Activated naive CD4-positive, alpha-beta T cell treated with anti-CD3 and anti-CD28 coated beads for 36 hours (primary cell): ENCODE measurements around the gene UGT1A7. TPM values are rescaled to one million over a fixed set of nuclear protein-coding genes. Genes with fewer than 3 reads are reported as not detected.

Experiments
- CTCF ChIA-PET: fragments of 350-600 bp; sonication (Branson Sonifier 250); formaldehyde crosslinking; loops from one replicate; lab custom pipeline; 2021; ENCODE audit warnings: antibody characterized with exemption; lab: Charles Lee
- DNase-seq: peaks from one replicate; pipeline ENCODE4 v3.0.0-alpha.2; 2020
- H3K27ac Mint-ChIP-seq: one replicate; pipeline ENCODE4 v1.8.0; 2021; ENCODE audit warnings: mild to moderate bottlenecking, mixed read lengths
- H3K27me3 Mint-ChIP-seq: one replicate; pipeline ENCODE4 v1.8.0; 2021; ENCODE audit warnings: low read depth, mixed read lengths
- H3K36me3 Mint-ChIP-seq: one replicate; pipeline ENCODE4 v1.8.0; 2021; ENCODE audit warnings: low read depth, mixed read lengths
- H3K4me1 Mint-ChIP-seq: one replicate; pipeline ENCODE4 v1.8.0; 2021; ENCODE audit warnings: low read depth, mixed read lengths
- H3K4me3 Mint-ChIP-seq: one replicate; pipeline ENCODE4 v1.8.0; 2021; ENCODE audit warnings: mild to moderate bottlenecking, moderate library complexity, mixed read lengths
- H3K9me3 Mint-ChIP-seq: one replicate; pipeline ENCODE4 v1.8.0; 2021; ENCODE audit warnings: mixed read lengths
- intact Hi-C: fragments of 100-400 bp; cut with micrococcal nuclease; formaldehyde crosslinking; loops from one replicate; pipeline ENCODE4 v1.15.1; 2023
- total RNA-seq, 2 experiments: library from RNA; stranded (reverse); gene quantifications; one replicate each; pipeline ENCODE4 v1.2.3, GENCODE V29; 2021

Gene UGT1A7
- total RNA-seq, 2 experiments from 2014 or later: not detected

GRCh38 chr2:233663911-233664310, 17.8 kb upstream of the UGT1A7 start:
- H3K27ac Mint-ChIP-seq: no peak overlapping the region
- no peaks in the 10 kb centered on the region for H3K36me3 Mint-ChIP-seq
- H3K9me3 Mint-ChIP-seq: peaks cover 4% of the 10 kb centered on the region
- peaks cover 31% of the 10 kb centered on the region for H3K27me3 Mint-ChIP-seq
- DNase-seq: no peak
- CTCF ChIA-PET: no interaction called here
- no peak overlapping the region for H3K4me3 Mint-ChIP-seq
- intact Hi-C loops: no loop called here
- H3K4me1 Mint-ChIP-seq: no peaks in the 10 kb centered on the region

- intact Hi-C loops: no loop called here
- H3K4me1 Mint-ChIP-seq: no peaks in the 10 kb centered on the region
- peaks cover 26% of the 10 kb centered on the region for H3K27me3 Mint-ChIP-seq
- CTCF ChIA-PET: no interaction called here
- DNase-seq: no peak
- H3K36me3 Mint-ChIP-seq: no peaks in the 10 kb centered on the region
- no peak overlapping the region for H3K27ac Mint-ChIP-seq
- peaks cover 4% of the 10 kb centered on the region for H3K9me3 Mint-ChIP-seq
- no peak overlapping the region for H3K4me3 Mint-ChIP-seq
These were observed 13.0 kb upstream of the UGT1A7 start for GRCh38 chr2:233668605-233669260.

- intact Hi-C loops: no loop called here
- CTCF ChIA-PET: no interaction called here
- peaks cover 21% of the 10 kb centered on the region for H3K27me3 Mint-ChIP-seq
- no peak within 1 kb of the TSS for H3K4me3 Mint-ChIP-seq
- H3K36me3 Mint-ChIP-seq: no peaks in the 10 kb centered on the region
- no peak for DNase-seq
- H3K4me1 Mint-ChIP-seq: no peaks in the 10 kb centered on the region
- peaks cover 4% of the 10 kb centered on the region for H3K9me3 Mint-ChIP-seq
- no peak within 1 kb of the TSS for H3K27ac Mint-ChIP-seq
These were observed 10.2 kb upstream of the UGT1A7 start, which contains the start of gene UGT1A9 for GRCh38 chr2:233671290-233672161. Gene UGT1A9, plus strand, starts transcription at chr2:233671898. Its CDS starts 37 bp downstream, at chr2:233671935.

GRCh38 chr2:233672886-233673285, 8.8 kb upstream of the UGT1A7 start:
- intact Hi-C loops: no loop called here
- Mint-ChIP-seq H3K9me3 (peaks cover 4% of the 10 kb centered on the region), H3K27ac (no peak overlapping the region), H3K36me3 (no peaks in the 10 kb centered on the region), H3K4me1 (no peaks in the 10 kb centered on the region), H3K4me3 (no peak overlapping the region), H3K27me3 (peaks cover 21% of the 10 kb centered on the region)
- CTCF ChIA-PET: no interaction called here
- DNase-seq: no peak

- Mint-ChIP-seq H3K4me3 (no peak overlapping the region), H3K27me3 (peaks cover 13% of the 10 kb centered on the region), H3K27ac (no peak overlapping the region), H3K4me1 (no peaks in the 10 kb centered on the region), H3K36me3 (no peaks in the 10 kb centered on the region), H3K9me3 (no peaks in the 10 kb centered on the region)
- CTCF ChIA-PET: no interaction called here
- no peak for DNase-seq
- intact Hi-C loops: no loop called here
These were observed 7.8 kb upstream of the UGT1A7 start for GRCh38 chr2:233673896-233674295.

- DNase-seq: no peak
- Mint-ChIP-seq H3K4me1 (no peaks in the 10 kb centered on the region), H3K27me3 (peaks cover 13% of the 10 kb centered on the region), H3K27ac (no peak overlapping the region), H3K36me3 (no peaks in the 10 kb centered on the region), H3K9me3 (no peaks in the 10 kb centered on the region), H3K4me3 (no peak overlapping the region)
- CTCF ChIA-PET: no interaction called here
- intact Hi-C loops: no loop called here
These were observed 7.4 kb upstream of the UGT1A7 start for GRCh38 chr2:233674314-233674713.

GRCh38 chr2:233674995-233675394, 6.7 kb upstream of the UGT1A7 start:
- DNase-seq: no peak
- Mint-ChIP-seq H3K27ac (no peak overlapping the region), H3K4me3 (no peak overlapping the region), H3K36me3 (no peaks in the 10 kb centered on the region), H3K9me3 (no peaks in the 10 kb centered on the region), H3K4me1 (no peaks in the 10 kb centered on the region), H3K27me3 (peaks cover 11% of the 10 kb centered on the region)
- intact Hi-C loops: no loop called here
- CTCF ChIA-PET: no interaction called here

- intact Hi-C loops: no loop called here
- Mint-ChIP-seq H3K4me1 (no peaks in the 10 kb centered on the region), H3K9me3 (no peaks in the 10 kb centered on the region), H3K36me3 (no peaks in the 10 kb centered on the region), H3K27ac (no peak overlapping the region), H3K4me3 (no peak overlapping the region), H3K27me3 (peaks cover 2% of the 10 kb centered on the region)
- CTCF ChIA-PET: no interaction called here
- no peak for DNase-seq
These were observed 5.7 kb upstream of the UGT1A7 start for GRCh38 chr2:233676046-233676445.

GRCh38 chr2:233679196-233679595, 2.5 kb upstream of the UGT1A7 start:
- intact Hi-C loops: no loop called here
- Mint-ChIP-seq H3K27ac (no peak overlapping the region), H3K4me3 (no peak overlapping the region), H3K4me1 (no peaks in the 10 kb centered on the region), H3K27me3 (no peaks in the 10 kb centered on the region), H3K9me3 (no peaks in the 10 kb centered on the region), H3K36me3 (no peaks in the 10 kb centered on the region)
- CTCF ChIA-PET: no interaction called here
- no peak for DNase-seq

GRCh38 chr2:233680361-233681045, 1.2 kb upstream of the UGT1A7 start:
- Mint-ChIP-seq H3K4me3 (no peak overlapping the region), H3K27ac (no peak overlapping the region), H3K9me3 (no peaks in the 10 kb centered on the region), H3K27me3 (no peaks in the 10 kb centered on the region), H3K4me1 (no peaks in the 10 kb centered on the region), H3K36me3 (no peaks in the 10 kb centered on the region)
- CTCF ChIA-PET: no interaction called here
- no peak for DNase-seq
- intact Hi-C loops: no loop called here

- H3K9me3 Mint-ChIP-seq: no peaks in the 10 kb centered on the region
- H3K36me3 Mint-ChIP-seq: no peaks in the 10 kb centered on the region
- H3K4me3 Mint-ChIP-seq: no peak overlapping the region
- H3K27ac Mint-ChIP-seq: no peak overlapping the region
- no peak for DNase-seq
- H3K4me1 Mint-ChIP-seq: no peaks in the 10 kb centered on the region
- CTCF ChIA-PET: no interaction called here
- intact Hi-C loops: no loop called here
- H3K27me3 Mint-ChIP-seq: peaks cover 3% of the 10 kb centered on the region
These were observed 2.9 kb downstream of the UGT1A7 start for GRCh38 chr2:233684640-233685039.

GRCh38 chr2:233686928-233687327, 5.2 kb downstream of the UGT1A7 start:
- CTCF ChIA-PET: no interaction called here
- H3K36me3 Mint-ChIP-seq: no peaks in the 10 kb centered on the region
- H3K27ac Mint-ChIP-seq: no peak overlapping the region
- peaks cover 3% of the 10 kb centered on the region for H3K27me3 Mint-ChIP-seq
- DNase-seq: no peak
- no peaks in the 10 kb centered on the region for H3K9me3 Mint-ChIP-seq
- intact Hi-C loops: no loop called here
- no peaks in the 10 kb centered on the region for H3K4me1 Mint-ChIP-seq
- H3K4me3 Mint-ChIP-seq: no peak overlapping the region
